ENCODE results near the gene PPP2R3B.

DNA sequence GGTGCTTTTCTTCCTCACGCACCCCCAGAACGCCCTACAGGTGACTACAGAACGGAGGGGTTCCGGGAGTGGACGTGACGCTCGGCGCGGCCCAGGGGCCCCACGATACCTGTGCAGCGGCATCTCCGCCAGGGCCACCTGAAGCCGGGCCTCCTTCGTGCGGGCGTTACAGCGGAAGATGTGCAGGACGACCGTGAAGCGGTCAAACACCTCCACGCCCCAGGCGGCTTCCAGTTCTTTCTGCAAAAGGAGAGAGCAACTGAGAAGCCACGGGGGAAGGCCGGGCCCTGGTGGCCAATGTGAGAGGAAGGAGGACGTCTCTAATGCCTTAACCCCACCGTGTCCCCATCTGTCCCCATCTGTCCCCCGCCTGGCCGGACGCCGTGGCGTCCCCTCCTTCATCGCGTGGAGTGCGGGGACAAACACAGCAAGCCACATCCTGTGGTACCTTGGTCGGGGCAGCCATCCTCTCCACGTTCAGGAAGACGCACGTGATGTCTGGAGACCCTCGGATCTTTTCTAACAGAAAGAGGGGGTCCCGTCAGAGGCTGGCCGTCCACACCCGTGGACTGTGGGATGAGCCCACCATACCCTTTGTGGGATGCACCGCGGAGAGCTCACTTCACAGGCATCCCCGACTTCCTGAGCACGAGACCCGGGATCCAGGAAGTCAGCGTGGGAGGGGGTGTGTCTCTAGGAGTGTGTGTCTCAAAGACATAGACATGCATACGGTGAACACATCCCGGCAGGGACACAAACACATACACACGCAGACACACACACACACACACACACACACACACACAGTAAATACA, 71.7 kb downstream of the PPP2R3B start:
- no peak for TF ChIP-seq CTCF (IDR thresholded peaks at IDR 0.05; ENCODE audit: poor library complexity)
- TF ChIP-seq EZH2 (IDR thresholded peaks at IDR 0.05; ENCODE audit: borderline replicate concordance), result no peak
- TF ChIP-seq EZH2phosphoT487 (IDR thresholded peaks at IDR 0.05; ENCODE audit: low read depth, severe bottlenecking, unreplicated experiment), result no peak
